Panc1 (cell line): Measurements from ENCODE around the gene TMCO4. TPM values are rescaled to one million over a fixed set of nuclear protein-coding genes. Genes with fewer than 3 reads are reported as not detected.

ENCODE experiments used
- ATAC-seq: fragments of 200-7000 bp; cut with Tn5 transposase; 2 replicates; pipeline ENCODE4 v1.9.1; 2020; ENCODE audit warnings: mild to moderate bottlenecking, moderate library complexity
- BruUV-seq: library from RNA; stranded (reverse); fragments of 400-500 nt; replicated peaks from 2 replicates; lab custom pipeline; 2021; lab: Mats Ljungman, UMichigan
- CTCF ChIA-PET: fragments of 300-600 bp; sonication (Branson Sonifier 250); formaldehyde crosslinking; loops from one replicate; lab custom pipeline; 2022; ENCODE audit warnings: antibody characterized with exemption; lab: Charles Lee
- POLR2A ChIA-PET: fragments of 300-600 bp; sonication (Branson Sonifier 250); formaldehyde crosslinking; loops from one replicate; lab custom pipeline; 2022; ENCODE audit warnings: antibody characterized with exemption; lab: Charles Lee
- DNase-seq: peaks from one replicate; pipeline ENCODE4 v3.0.0-alpha.2; 2010; ENCODE audit warnings: low read depth, low spot score
- H3K27ac ChIP-seq: 2 replicates; pipeline ENCODE4 v1.5.1; 2011; ENCODE audit warnings: mild to moderate bottlenecking, low read length, inconsistent platforms
- H3K27me3 ChIP-seq: fragments of 200-500 bp; sonication (Bioruptor generic); 2 replicates; pipeline ENCODE4 v1.6.0; 2014; ENCODE audit warnings: low read length, inconsistent platforms; ENCODE audit not compliant: control insufficient read depth, insufficient read depth
- H3K36me3 ChIP-seq: fragments of 200-500 bp; sonication (Bioruptor generic); 2 replicates; pipeline ENCODE4 v1.5.1; 2014; ENCODE audit warnings: inconsistent platforms, mild to moderate bottlenecking, low read length, moderate library complexity; ENCODE audit not compliant: control insufficient read depth, insufficient read depth
- H3K4me1 ChIP-seq: 2 replicates; pipeline ENCODE4 v1.5.1; 2011; ENCODE audit warnings: inconsistent platforms, mild to moderate bottlenecking, low read length, moderate library complexity; ENCODE audit not compliant: control insufficient read depth, insufficient read depth
- H3K4me3 ChIP-seq, 2 experiments: 2 replicates each; pipeline ENCODE4 v1.5.1; 2011 to 2012; ENCODE audit warnings: low read depth in 2 of 2, low read length in 2 of 2, mild to moderate bottlenecking in 2 of 2, inconsistent platforms in 1 of 2, moderate library complexity in 1 of 2
- H3K9me3 ChIP-seq: fragments of 200-500 bp; sonication (Bioruptor generic); 2 replicates; pipeline ENCODE4 v1.5.1; 2014; ENCODE audit warnings: low read depth, mild to moderate bottlenecking, inconsistent platforms, low read length, moderate library complexity; ENCODE audit not compliant: control insufficient read depth, insufficient read depth
- POLR2AphosphoS5 ChIP-seq: IDR thresholded peaks from 2 replicates; pipeline ENCODE4 v1.6.1; 2012; ENCODE audit warnings: mild to moderate bottlenecking, low read depth, low read length, moderate library complexity
- SIN3A ChIP-seq: IDR thresholded peaks from 2 replicates; pipeline ENCODE4 v1.6.1; 2012; ENCODE audit warnings: low read depth, mild to moderate bottlenecking, low read length, moderate library complexity, borderline replicate concordance; ENCODE audit not compliant: insufficient read depth
- TCF7L2 ChIP-seq: IDR thresholded peaks from 2 replicates; pipeline ENCODE4 v1.6.1; 2011; ENCODE audit warnings: mild to moderate bottlenecking, low read depth, low read length, inconsistent platforms
- in situ Hi-C: cut with HindIII; loops from 2 replicates; pipeline ENCODE4 v1.10.0; 2016; ENCODE audit warnings: low sequenced_read_pairs, low pct_unique_long_range_greater_than_20kb
- intact Hi-C: fragments of 100-400 bp; cut with micrococcal nuclease; formaldehyde crosslinking; loops from one replicate; pipeline ENCODE4 v1.10.0; 2022; ENCODE audit not compliant: unreplicated experiment
- total RNA-seq: library from RNA; stranded (reverse); gene quantifications from one replicate; pipeline ENCODE4 v1.2.1, GENCODE V29; 2021; ENCODE audit not compliant: unreplicated experiment
- TF ChIP-seq, protein P1 (sequence below), 2 experiments: IDR thresholded peaks; 2 replicates each; pipeline ENCODE4 v1.6.1; 2011 to 2012; ENCODE audit warnings: low read depth in 2 of 2, control low read depth in 1 of 2, low read length in 1 of 2, mild to moderate bottlenecking in 1 of 2, moderate library complexity in 1 of 2; ENCODE audit not compliant: insufficient read depth in 1 of 2
- TF ChIP-seq, protein P2 (sequence below): fragments of 450-650 bp; IDR thresholded peaks from 2 replicates; pipeline ENCODE4 v1.5.1; 2017; ENCODE audit warnings: mild to moderate bottlenecking

The TMCO4 gene
- total RNA-seq, 1 experiment from 2014 or later = 13.2 TPM

DNA sequence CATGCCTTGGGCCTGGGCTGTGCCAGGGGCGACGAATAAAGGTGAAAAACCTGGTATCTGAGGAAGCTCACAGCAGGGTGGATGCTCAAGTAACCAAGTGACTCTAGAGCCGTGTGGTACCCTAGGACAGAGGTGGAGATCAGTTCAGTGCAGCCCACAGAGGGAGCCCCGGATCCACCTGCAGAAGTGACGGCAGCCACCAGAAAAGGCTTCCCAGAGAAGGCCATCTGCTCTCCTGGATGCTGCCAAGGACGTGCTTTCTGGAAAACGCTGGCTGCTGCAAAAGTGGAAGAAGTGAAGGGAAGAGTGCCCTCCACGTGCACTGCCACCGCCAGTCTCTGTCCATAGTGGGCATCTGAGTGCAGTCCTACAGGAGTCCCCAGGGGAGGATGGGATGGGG is 27.7 kb downstream of the TMCO4 start:
- no peaks in the 10 kb centered on the region for H3K27me3 ChIP-seq
- in situ Hi-C loops = no loop called here
- peak; percentile 52; the same call in 1 of the 2 replicates for ATAC-seq
- ChIA-PET POLR2A (no interaction called here), CTCF (no interaction called here)
- BruUV-seq = no TSS peak
- no peak for DNase-seq
- intact Hi-C loops = no loop called here
- H3K4me1 ChIP-seq = no peaks in the 10 kb centered on the region
- TF ChIP-seq, protein P1, sequence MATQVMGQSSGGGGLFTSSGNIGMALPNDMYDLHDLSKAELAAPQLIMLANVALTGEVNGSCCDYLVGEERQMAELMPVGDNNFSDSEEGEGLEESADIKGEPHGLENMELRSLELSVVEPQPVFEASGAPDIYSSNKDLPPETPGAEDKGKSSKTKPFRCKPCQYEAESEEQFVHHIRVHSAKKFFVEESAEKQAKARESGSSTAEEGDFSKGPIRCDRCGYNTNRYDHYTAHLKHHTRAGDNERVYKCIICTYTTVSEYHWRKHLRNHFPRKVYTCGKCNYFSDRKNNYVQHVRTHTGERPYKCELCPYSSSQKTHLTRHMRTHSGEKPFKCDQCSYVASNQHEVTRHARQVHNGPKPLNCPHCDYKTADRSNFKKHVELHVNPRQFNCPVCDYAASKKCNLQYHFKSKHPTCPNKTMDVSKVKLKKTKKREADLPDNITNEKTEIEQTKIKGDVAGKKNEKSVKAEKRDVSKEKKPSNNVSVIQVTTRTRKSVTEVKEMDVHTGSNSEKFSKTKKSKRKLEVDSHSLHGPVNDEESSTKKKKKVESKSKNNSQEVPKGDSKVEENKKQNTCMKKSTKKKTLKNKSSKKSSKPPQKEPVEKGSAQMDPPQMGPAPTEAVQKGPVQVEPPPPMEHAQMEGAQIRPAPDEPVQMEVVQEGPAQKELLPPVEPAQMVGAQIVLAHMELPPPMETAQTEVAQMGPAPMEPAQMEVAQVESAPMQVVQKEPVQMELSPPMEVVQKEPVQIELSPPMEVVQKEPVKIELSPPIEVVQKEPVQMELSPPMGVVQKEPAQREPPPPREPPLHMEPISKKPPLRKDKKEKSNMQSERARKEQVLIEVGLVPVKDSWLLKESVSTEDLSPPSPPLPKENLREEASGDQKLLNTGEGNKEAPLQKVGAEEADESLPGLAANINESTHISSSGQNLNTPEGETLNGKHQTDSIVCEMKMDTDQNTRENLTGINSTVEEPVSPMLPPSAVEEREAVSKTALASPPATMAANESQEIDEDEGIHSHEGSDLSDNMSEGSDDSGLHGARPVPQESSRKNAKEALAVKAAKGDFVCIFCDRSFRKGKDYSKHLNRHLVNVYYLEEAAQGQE (IDR thresholded peaks at IDR 0.05; ENCODE audit: insufficient read depth in 1 of 2, low read depth in 2 of 2, low read length in 1 of 2) = no peak
- no peak for TF ChIP-seq POLR2AphosphoS5
- no peak for TF ChIP-seq SIN3A
- no peak for TF ChIP-seq TCF7L2
- TF ChIP-seq, protein P2, sequence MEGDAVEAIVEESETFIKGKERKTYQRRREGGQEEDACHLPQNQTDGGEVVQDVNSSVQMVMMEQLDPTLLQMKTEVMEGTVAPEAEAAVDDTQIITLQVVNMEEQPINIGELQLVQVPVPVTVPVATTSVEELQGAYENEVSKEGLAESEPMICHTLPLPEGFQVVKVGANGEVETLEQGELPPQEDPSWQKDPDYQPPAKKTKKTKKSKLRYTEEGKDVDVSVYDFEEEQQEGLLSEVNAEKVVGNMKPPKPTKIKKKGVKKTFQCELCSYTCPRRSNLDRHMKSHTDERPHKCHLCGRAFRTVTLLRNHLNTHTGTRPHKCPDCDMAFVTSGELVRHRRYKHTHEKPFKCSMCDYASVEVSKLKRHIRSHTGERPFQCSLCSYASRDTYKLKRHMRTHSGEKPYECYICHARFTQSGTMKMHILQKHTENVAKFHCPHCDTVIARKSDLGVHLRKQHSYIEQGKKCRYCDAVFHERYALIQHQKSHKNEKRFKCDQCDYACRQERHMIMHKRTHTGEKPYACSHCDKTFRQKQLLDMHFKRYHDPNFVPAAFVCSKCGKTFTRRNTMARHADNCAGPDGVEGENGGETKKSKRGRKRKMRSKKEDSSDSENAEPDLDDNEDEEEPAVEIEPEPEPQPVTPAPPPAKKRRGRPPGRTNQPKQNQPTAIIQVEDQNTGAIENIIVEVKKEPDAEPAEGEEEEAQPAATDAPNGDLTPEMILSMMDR = no peak
- H3K4me3 ChIP-seq = no peak overlapping the region
- no peaks in the 10 kb centered on the region for H3K36me3 ChIP-seq
- no peak overlapping the region for H3K27ac ChIP-seq
- no peaks in the 10 kb centered on the region for H3K9me3 ChIP-seq

DNA sequence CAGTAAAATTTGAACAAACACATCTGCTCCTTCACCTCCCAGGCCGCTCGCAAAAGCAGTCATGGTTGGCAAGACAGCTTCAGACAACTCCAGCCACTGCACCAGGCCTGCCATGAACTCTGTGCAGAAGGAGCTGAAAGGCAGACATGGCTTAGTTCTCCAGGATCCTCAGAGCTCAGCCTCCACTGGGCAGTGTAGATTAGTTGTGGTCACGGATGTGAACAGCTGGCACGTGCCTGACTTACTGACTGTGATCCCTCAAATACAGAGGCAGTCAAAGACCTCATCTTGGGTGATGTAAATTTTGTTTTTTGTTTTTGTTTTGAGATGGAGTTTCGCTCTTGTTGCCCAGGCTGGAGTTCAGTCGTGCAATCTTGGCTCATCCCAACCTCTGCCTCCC is 28.4 kb downstream of the TMCO4 start:
- Histone ChIP-seq H3K4me3 (no peak overlapping the region), H3K27me3 (no peaks in the 10 kb centered on the region), H3K27ac (no peak overlapping the region), H3K4me1 (no peaks in the 10 kb centered on the region), H3K36me3 (no peaks in the 10 kb centered on the region), H3K9me3 (no peaks in the 10 kb centered on the region)
- BruUV-seq = no TSS peak
- DNase-seq (no peak), ATAC-seq (no peak)
- intact Hi-C loops = no loop called here
- ChIA-PET POLR2A (no interaction called here), CTCF (no interaction called here)
- in situ Hi-C loops = no loop called here
- TF ChIP-seq TCF7L2 (no peak), POLR2AphosphoS5 (no peak), SIN3A (no peak)
- TF ChIP-seq, protein P2 = no peak
- TF ChIP-seq, protein P1 (IDR thresholded peaks at IDR 0.05; ENCODE audit: insufficient read depth in 1 of 2, low read depth in 2 of 2, low read length in 1 of 2) = no peak
